ENCODE results near the gene CACNA1A. TPM values are rescaled to one million over a fixed set of nuclear protein-coding genes. Genes with fewer than 3 reads are reported as not detected.

Gene CACNA1A
- polyA plus RNA-seq, 1 donor (not counting 4 experiments of a cell fraction or from before 2014, with no cell fraction given) = not detected

DNA sequence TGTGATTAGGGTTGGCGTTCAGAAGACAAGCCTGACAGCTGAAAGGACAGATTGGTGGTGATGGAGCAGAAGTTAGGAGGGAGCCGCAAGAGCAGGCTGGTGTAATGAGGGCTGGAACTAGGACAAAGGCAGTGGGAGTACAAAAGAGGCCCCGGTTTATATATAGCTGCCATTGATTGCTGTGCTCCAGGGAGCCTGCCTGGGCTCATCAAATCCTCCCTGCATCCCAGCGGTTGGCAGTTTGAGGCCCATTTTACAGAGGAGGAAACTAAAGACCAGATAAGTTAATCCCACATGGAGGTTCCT, 123.7 kb downstream of the CACNA1A start:
- no peak for FAIRE-seq
- Histone ChIP-seq H2AFZ (ENCODE audit: control insufficient read depth, low read length) (no peak overlapping the region), H3K9me1 (ENCODE audit: control insufficient read depth, extremely low read depth, insufficient read depth, low read length) (no peaks in the 10 kb centered on the region), H3K79me2 (ENCODE audit: control insufficient read depth, insufficient read depth, low read length) (no peaks in the 10 kb centered on the region), H3K9me3 (ENCODE audit: control insufficient read depth, low read depth, low read length) (no peaks in the 10 kb centered on the region), H4K20me1 (ENCODE audit: control insufficient read depth, extremely low read depth, insufficient read depth, low read length) (no peaks in the 10 kb centered on the region), H3K36me3 (ENCODE audit: control insufficient read depth in 2 of 2, extremely low read depth in 1 of 2, insufficient read depth in 2 of 2, low read length in 2 of 2) (no peaks in the 10 kb centered on the region), H3K4me1 (ENCODE audit: control insufficient read depth, extremely low read depth, insufficient read depth, low read length) (no peaks in the 10 kb centered on the region), H3K9ac (ENCODE audit: control insufficient read depth, extremely low read depth, insufficient read depth, low read length) (no peak overlapping the region), H3K4me2 (ENCODE audit: control insufficient read depth, extremely low read depth, insufficient read depth, low read depth, low read length) (no peak overlapping the region), H3K27me3 (ENCODE audit: control insufficient read depth, extremely low read depth, insufficient read depth, low read length) (no peaks in the 10 kb centered on the region), H3K27ac (ENCODE audit: control insufficient read depth, insufficient read depth, low read length) (no peak overlapping the region), H3K4me3 (ENCODE audit: control insufficient read depth in 2 of 3, extremely low read depth in 1 of 3, insufficient read depth in 2 of 3, low read depth in 1 of 3, low read length in 3 of 3) (no peak overlapping the region)
- dilution Hi-C loops (cut with MboI; ENCODE audit: extremely low pct_ligation_motif_present, low sequenced_read_pairs) = no loop called here
- no peak for DNase-seq (ENCODE audit: low read depth, low spot score)
- TF ChIP-seq EZH2 (IDR thresholded peaks at IDR 0.05; ENCODE audit: low read length) = no peak
- TF ChIP-seq, protein P1, sequence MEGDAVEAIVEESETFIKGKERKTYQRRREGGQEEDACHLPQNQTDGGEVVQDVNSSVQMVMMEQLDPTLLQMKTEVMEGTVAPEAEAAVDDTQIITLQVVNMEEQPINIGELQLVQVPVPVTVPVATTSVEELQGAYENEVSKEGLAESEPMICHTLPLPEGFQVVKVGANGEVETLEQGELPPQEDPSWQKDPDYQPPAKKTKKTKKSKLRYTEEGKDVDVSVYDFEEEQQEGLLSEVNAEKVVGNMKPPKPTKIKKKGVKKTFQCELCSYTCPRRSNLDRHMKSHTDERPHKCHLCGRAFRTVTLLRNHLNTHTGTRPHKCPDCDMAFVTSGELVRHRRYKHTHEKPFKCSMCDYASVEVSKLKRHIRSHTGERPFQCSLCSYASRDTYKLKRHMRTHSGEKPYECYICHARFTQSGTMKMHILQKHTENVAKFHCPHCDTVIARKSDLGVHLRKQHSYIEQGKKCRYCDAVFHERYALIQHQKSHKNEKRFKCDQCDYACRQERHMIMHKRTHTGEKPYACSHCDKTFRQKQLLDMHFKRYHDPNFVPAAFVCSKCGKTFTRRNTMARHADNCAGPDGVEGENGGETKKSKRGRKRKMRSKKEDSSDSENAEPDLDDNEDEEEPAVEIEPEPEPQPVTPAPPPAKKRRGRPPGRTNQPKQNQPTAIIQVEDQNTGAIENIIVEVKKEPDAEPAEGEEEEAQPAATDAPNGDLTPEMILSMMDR (optimal IDR thresholded peaks at IDR 0.05 in 1 of 3, IDR thresholded peaks at IDR 0.05 in 1 of 3, conservative IDR thresholded peaks at IDR 0.05 in 1 of 3; ENCODE audit: extremely low read depth in 1 of 3, insufficient read depth in 2 of 3, low read length in 3 of 3) = no peak

DNA sequence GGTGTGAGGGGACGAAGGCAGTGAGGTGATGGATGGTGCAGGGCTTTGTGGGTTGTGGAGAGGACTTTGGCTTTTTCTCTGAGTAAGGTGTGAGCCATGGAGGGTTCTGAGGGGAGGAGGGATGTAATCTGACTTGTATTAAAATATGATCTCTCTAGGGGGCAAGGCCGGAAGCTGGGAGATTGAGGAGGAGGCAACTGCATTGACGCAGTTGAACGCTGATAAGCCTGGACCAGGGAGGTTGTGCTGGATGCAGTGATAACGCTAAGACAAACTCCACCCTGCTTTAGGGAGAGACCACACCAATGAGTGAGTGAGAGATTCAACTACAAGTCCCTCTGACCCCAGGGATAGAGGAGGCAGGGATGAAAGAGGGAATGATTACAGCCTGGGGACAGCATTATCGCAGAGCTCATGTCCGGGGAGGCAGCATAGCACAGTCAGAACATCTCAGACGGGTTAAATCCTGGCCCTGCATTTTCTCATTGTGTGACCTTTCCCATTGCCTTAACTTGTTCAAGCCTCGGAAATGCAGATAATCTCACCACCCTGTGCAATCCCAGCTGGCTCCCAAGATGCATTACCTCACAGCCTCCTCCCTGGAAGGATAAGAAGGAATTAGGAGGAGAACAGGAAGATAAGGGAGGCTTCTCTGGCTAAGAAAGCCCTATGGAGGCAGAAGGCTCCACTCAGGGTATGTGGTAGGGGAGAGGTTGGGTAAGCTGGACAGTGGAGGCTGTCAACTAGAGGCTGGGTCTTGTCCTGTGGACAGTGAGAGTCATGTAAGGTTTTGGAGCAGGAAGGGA, 124.2 kb downstream of the CACNA1A start:
- Histone ChIP-seq H3K36me3 (ENCODE audit: control insufficient read depth in 2 of 2, extremely low read depth in 1 of 2, insufficient read depth in 2 of 2, low read length in 2 of 2) (no peaks in the 10 kb centered on the region), H3K9ac (ENCODE audit: control insufficient read depth, extremely low read depth, insufficient read depth, low read length) (no peak overlapping the region), H3K79me2 (ENCODE audit: control insufficient read depth, insufficient read depth, low read length) (no peaks in the 10 kb centered on the region), H3K9me3 (ENCODE audit: control insufficient read depth, low read depth, low read length) (no peaks in the 10 kb centered on the region), H3K4me3 (ENCODE audit: control insufficient read depth in 2 of 3, extremely low read depth in 1 of 3, insufficient read depth in 2 of 3, low read depth in 1 of 3, low read length in 3 of 3) (no peak overlapping the region), H3K27ac (ENCODE audit: control insufficient read depth, insufficient read depth, low read length) (no peak overlapping the region), H3K9me1 (ENCODE audit: control insufficient read depth, extremely low read depth, insufficient read depth, low read length) (no peaks in the 10 kb centered on the region), H2AFZ (ENCODE audit: control insufficient read depth, low read length) (no peak overlapping the region), H3K4me2 (ENCODE audit: control insufficient read depth, extremely low read depth, insufficient read depth, low read depth, low read length) (no peak overlapping the region), H4K20me1 (ENCODE audit: control insufficient read depth, extremely low read depth, insufficient read depth, low read length) (no peaks in the 10 kb centered on the region), H3K4me1 (ENCODE audit: control insufficient read depth, extremely low read depth, insufficient read depth, low read length) (no peaks in the 10 kb centered on the region), H3K27me3 (ENCODE audit: control insufficient read depth, extremely low read depth, insufficient read depth, low read length) (no peaks in the 10 kb centered on the region)
- TF ChIP-seq, protein P1 (optimal IDR thresholded peaks at IDR 0.05 in 1 of 3, IDR thresholded peaks at IDR 0.05 in 1 of 3, conservative IDR thresholded peaks at IDR 0.05 in 1 of 3; ENCODE audit: extremely low read depth in 1 of 3, insufficient read depth in 2 of 3, low read length in 3 of 3) = no peak
- no peak for TF ChIP-seq EZH2 (IDR thresholded peaks at IDR 0.05; ENCODE audit: low read length)
- FAIRE-seq = no peak
- DNase-seq (ENCODE audit: low read depth, low spot score) = no peak
- dilution Hi-C loops (cut with MboI; ENCODE audit: extremely low pct_ligation_motif_present, low sequenced_read_pairs) = no loop called here

All from keratinocyte (primary cell).